HepG2 (cell line): ENCODE data around the gene DGKG. TPM values are rescaled to one million over a fixed set of nuclear protein-coding genes. Genes with fewer than 3 reads are reported as not detected.

Experiments
- ATAC-seq: fragments of 200-7000 bp; cut with Tn5 transposase; 3 replicates; pipeline ENCODE4 v1.9.1; 2020; ENCODE audit warnings: mild to moderate bottlenecking, moderate library complexity
- BruUV-seq: library from RNA; stranded (reverse); fragments of 400-500 nt; replicated peaks from 2 replicates; lab custom pipeline; 2021; lab: Mats Ljungman, UMichigan
- CTCF ChIA-PET: fragments of 300-600 bp; formaldehyde crosslinking; extraction: SDS; loops from one replicate; lab custom pipeline; 2021; ENCODE audit warnings: low total read pairs, inconsistent platforms, low intra/inter-chr PET ratio; lab: Yijun Ruan, JAX
- POLR2A ChIA-PET: fragments of 350-600 bp; sonication (Branson Sonifier 250); formaldehyde crosslinking; loops from one replicate; lab custom pipeline; 2020; ENCODE audit warnings: antibody characterized with exemption, inconsistent platforms; lab: Yijun Ruan, JAX
- DNase-seq: peaks from one replicate; pipeline ENCODE4 v3.0.0-alpha.2; 2015; ENCODE audit warnings: low spot score
- FAIRE-seq: peaks from 3 replicates; lab custom pipeline; 2011; peaks lifted over from hg19 to GRCh38; lab: Jason Lieb, UNC
- H2AFZ ChIP-seq: one replicate; pipeline ENCODE4 v1.6.1; 2011; ENCODE audit warnings: low read length, inconsistent platforms
- H3K27ac ChIP-seq: fragments of 300-600 bp; 3 replicates; pipeline ENCODE4 v1.8.0; 2011; ENCODE audit warnings: mixed run types, mild to moderate bottlenecking, mixed read lengths, low read length, inconsistent platforms; ENCODE audit not compliant: insufficient read depth; ENCODE audit errors: extremely low read length
- H3K27me3 ChIP-seq, 2 experiments: fragments of 200-600 bp in 1 of 2; 2 replicates in 1 of 2; 3 replicates in 1 of 2; pipeline versions ENCODE4 v1.6.0 to v1.8.0; 2011; ENCODE audit warnings: low read length in 2 of 2, mild to moderate bottlenecking in 2 of 2, moderate library complexity in 2 of 2, inconsistent platforms in 1 of 2; ENCODE audit not compliant: insufficient read depth in 2 of 2, control insufficient read depth in 1 of 2
- H3K36me3 ChIP-seq, 2 experiments: fragments of 200-600 bp in 1 of 2; replicated peaks in 1 of 2; 2 replicates in 1 of 2; 3 replicates in 1 of 2; pipeline versions ENCODE4 v1.5.1 to v1.8.0; 2011; ENCODE audit warnings: low read length in 2 of 2, inconsistent platforms in 1 of 2; ENCODE audit not compliant: insufficient read depth in 2 of 2, control insufficient read depth in 1 of 2
- H3K4me1 ChIP-seq: 2 replicates; pipeline ENCODE4 v1.5.1; 2012; ENCODE audit warnings: low read length, inconsistent platforms; ENCODE audit not compliant: insufficient read depth
- H3K4me2 ChIP-seq: 2 replicates; pipeline ENCODE4 v1.6.0; 2011; ENCODE audit warnings: low read depth, low read length, inconsistent platforms
- H3K4me3 ChIP-seq, 3 experiments: fragments of 200-600 bp in 1 of 3; sonication (generic), shearing (Covaris generic) in 1 of 3; replicated peaks in 1 of 3; 2 replicates each; pipeline ENCODE4 v1.5.1; 2011 to 2016; ENCODE audit warnings: low read length in 3 of 3, inconsistent platforms in 2 of 3, low read depth in 2 of 3, mild to moderate bottlenecking in 2 of 3, control low read depth in 1 of 3, mixed read lengths in 1 of 3; ENCODE audit not compliant: insufficient read depth in 1 of 3
- H3K79me2 ChIP-seq: one replicate; pipeline ENCODE4 v1.6.1; 2011; ENCODE audit warnings: low read length, inconsistent platforms; ENCODE audit not compliant: insufficient read depth
- H3K9ac ChIP-seq: 2 replicates; pipeline ENCODE4 v1.6.0; 2011; ENCODE audit warnings: mild to moderate bottlenecking, low read depth, low read length, inconsistent platforms; ENCODE audit not compliant: insufficient read depth
- H3K9me3 ChIP-seq: 2 replicates; pipeline ENCODE4 v1.5.1; 2012; ENCODE audit warnings: mild to moderate bottlenecking, low read length
- H4K20me1 ChIP-seq: 2 replicates; pipeline ENCODE4 v1.6.0; 2011; ENCODE audit warnings: inconsistent platforms, mild to moderate bottlenecking, low read length, moderate library complexity; ENCODE audit not compliant: insufficient read depth
- ARHGAP35 ChIP-seq: sonication (generic); formaldehyde crosslinking; IDR thresholded peaks from 2 replicates; pipeline ENCODE4 v1.9.0; 2022; ENCODE audit warnings: mild to moderate bottlenecking, inconsistent platforms, moderate library complexity, missing genetic modification reagents, borderline replicate concordance
- EP300 ChIP-seq, 3 experiments: sonication (generic) in 1 of 3; formaldehyde crosslinking in 1 of 3; IDR thresholded peaks; 2 replicates each; pipeline versions ENCODE4 v1.5.1 to v1.6.1; 2011 to 2020; ENCODE audit warnings: low read depth in 2 of 3, low read length in 2 of 3, borderline replicate concordance in 1 of 3, improper control_type of control experiment in 1 of 3, mild to moderate bottlenecking in 1 of 3, missing genetic modification reagents in 1 of 3, moderate library complexity in 1 of 3
- FOXA3 ChIP-seq: IDR thresholded peaks from 2 replicates; pipeline ENCODE4 v1.6.1; 2016; ENCODE audit warnings: missing genetic modification reagents, missing compliant biosample characterization
- KLF13 ChIP-seq: sonication (generic); formaldehyde crosslinking; IDR thresholded peaks from 2 replicates; pipeline ENCODE4 v1.4.0; 2020; ENCODE audit warnings: mild to moderate bottlenecking, missing genetic modification reagents
- KLF15 ChIP-seq: sonication (generic); formaldehyde crosslinking; IDR thresholded peaks from 2 replicates; pipeline ENCODE4 v1.8.1; 2023; ENCODE audit warnings: borderline replicate concordance, mild to moderate bottlenecking, inconsistent platforms, missing genetic modification reagents, mixed read lengths
- MXD4 ChIP-seq: IDR thresholded peaks from 2 replicates; pipeline ENCODE4 v1.6.1; 2016; ENCODE audit warnings: mild to moderate bottlenecking, missing biosample characterization, missing genetic modification reagents
- PRPF4 ChIP-seq: fragments of 200-400 bp; formaldehyde crosslinking; IDR thresholded peaks from 2 replicates; pipeline ENCODE4 v1.6.1; 2016; ENCODE audit warnings: low read length, low read depth; ENCODE audit not compliant: poor library complexity, severe bottlenecking
- RNF219 ChIP-seq: sonication (generic); formaldehyde crosslinking; IDR thresholded peaks from 2 replicates; pipeline ENCODE4 v1.5.0; 2020; ENCODE audit warnings: mild to moderate bottlenecking, missing genetic modification reagents
- TMF1 ChIP-seq: sonication (generic); formaldehyde crosslinking; IDR thresholded peaks from 2 replicates; pipeline ENCODE4 v1.8.1; 2022; ENCODE audit warnings: low read depth, missing genetic modification reagents
- U2AF2 ChIP-seq: fragments of 200-400 bp; formaldehyde crosslinking; IDR thresholded peaks from 2 replicates; pipeline ENCODE4 v1.6.1; 2017; ENCODE audit warnings: low read depth, mild to moderate bottlenecking, low read length
- ZIK1 ChIP-seq: sonication (generic); formaldehyde crosslinking; IDR thresholded peaks from 2 replicates; pipeline ENCODE4 v1.5.0; 2020; ENCODE audit warnings: mild to moderate bottlenecking, low read depth, missing genetic modification reagents, borderline replicate concordance
- ZNF251 ChIP-seq: sonication (generic); formaldehyde crosslinking; IDR thresholded peaks from 2 replicates; pipeline ENCODE4 v1.9.0; 2021; ENCODE audit warnings: mild to moderate bottlenecking, missing genetic modification reagents
- ZZZ3 ChIP-seq: sonication (generic); formaldehyde crosslinking; IDR thresholded peaks from 2 replicates; pipeline ENCODE4 v1.4.0; 2020; ENCODE audit warnings: missing genetic modification reagents, mild to moderate bottlenecking, borderline replicate concordance
- WGBS: methylation state at CpG from one replicate; pipeline ENCODE4 v1.1.6; 2017; ENCODE audit warnings: low lambda C conversion rate; 5-methylcytosine and 5-hydroxymethylcytosine counted together
- in situ Hi-C: cut with HindIII; loops from 2 replicates; pipeline ENCODE4 v1.10.0; 2017; ENCODE audit warnings: low pct_unique_long_range_greater_than_20kb; ENCODE audit not compliant: extremely low pct_ligation_motif_present
- intact Hi-C: fragments of 100-400 bp; cut with micrococcal nuclease; formaldehyde crosslinking; loops from one replicate; pipeline ENCODE4 v1.10.0; 2022; ENCODE audit not compliant: unreplicated experiment
- polyA plus RNA-seq, 8 experiments: library from polyadenylated mRNA; depleted of rRNA in 3 of 8; stranded (reverse) in 7 of 8; unstranded in 1 of 8; fragments of >200 nt; fragmentation: Illumina TruSeq in 4 of 8; extraction: Trizol in 4 of 8; gene quantifications; 2 replicates each; pipeline versions ENCODE4 v1.2.1 to v1.2.3, GENCODE V29; 2011 to 2016; ENCODE audit warnings: low read depth in 4 of 8, missing spikeins in 1 of 8, mixed read lengths in 1 of 8; ENCODE audit not compliant: insufficient read depth in 1 of 8
- total RNA-seq, 5 experiments: library from RNA; depleted of rRNA; stranded (reverse); fragments of >200 nt; fragmentation: Illumina TruSeq; extraction: Trizol; gene quantifications; 2 replicates each; pipeline ENCODE4 v1.2.3, GENCODE V29; 2016; ENCODE audit warnings: low read depth in 1 of 5

DGKG gene
- total and polyA plus RNA-seq, 2 of the 13 experiments (the other 11 are each of a cell fraction or from before 2014, with no cell fraction given) = 3.8 to 6.2 TPM

GRCh38 chr3:186283651-186284348, 78.2 kb downstream of the DGKG start:
- no peaks in the 10 kb centered on the region for H3K27me3 ChIP-seq
- in situ Hi-C loops = no loop called here
- no peak overlapping the region for H3K4me3 ChIP-seq
- TF ChIP-seq RNF219 (CRISPR knock-in tag) = no peak
- TF ChIP-seq ZIK1 (CRISPR knock-in tag) = no peak
- no peak for TF ChIP-seq EP300 (IDR thresholded peaks at IDR 0.05; ENCODE audit: low read depth in 2 of 2, low read length in 2 of 2)
- no peak for TF ChIP-seq EP300 (CRISPR knock-in tag; IDR thresholded peaks at IDR 0.05; ENCODE audit: borderline replicate concordance)
- no peak overlapping the region for H2AFZ ChIP-seq
- no TSS peak for BruUV-seq
- FAIRE-seq (no peak), DNase-seq (no peak), ATAC-seq (no peak)
- H3K27ac ChIP-seq = no peak overlapping the region
- ChIA-PET POLR2A (no interaction called here), CTCF (no interaction called here)
- intact Hi-C loops = no loop called here
- WGBS = 43% methylated on average over 6 of the region's 6 CpGs
- no peaks in the 10 kb centered on the region for H3K9me3 ChIP-seq
- H4K20me1 ChIP-seq = no peaks in the 10 kb centered on the region
- H3K4me2 ChIP-seq = no peak overlapping the region
- no peak overlapping the region for H3K9ac ChIP-seq
- no peaks in the 10 kb centered on the region for H3K4me1 ChIP-seq
- H3K36me3 ChIP-seq = no peaks in the 10 kb centered on the region
- H3K79me2 ChIP-seq = no peaks in the 10 kb centered on the region

- H3K27me3 ChIP-seq = no peaks in the 10 kb centered on the region
- in situ Hi-C loops = no loop called here
- ChIA-PET CTCF (no interaction called here), POLR2A (no interaction called here)
- ATAC-seq (no peak), DNase-seq (no peak), FAIRE-seq (no peak)
- no peak overlapping the region for H3K4me2 ChIP-seq
- H3K9me3 ChIP-seq = no peaks in the 10 kb centered on the region
- no TSS peak for BruUV-seq
- H3K27ac ChIP-seq = no peak overlapping the region
- intact Hi-C loops = no loop called here
- no peak overlapping the region for H3K9ac ChIP-seq
- H2AFZ ChIP-seq = no peak overlapping the region
- H3K36me3 ChIP-seq = no peaks in the 10 kb centered on the region
- H3K79me2 ChIP-seq = no peaks in the 10 kb centered on the region
- no peaks in the 10 kb centered on the region for H4K20me1 ChIP-seq
- no peak overlapping the region for H3K4me3 ChIP-seq
- H3K4me1 ChIP-seq = no peaks in the 10 kb centered on the region
- WGBS = 51% methylated on average over 8 of the region's 8 CpGs
- TF ChIP-seq U2AF2 (no peak), ZZZ3 (CRISPR knock-in tag) (no peak), ARHGAP35 (CRISPR knock-in tag) (no peak), KLF15 (CRISPR knock-in tag) (no peak), KLF13 (CRISPR knock-in tag) (no peak), TMF1 (CRISPR knock-in tag) (no peak), MXD4 (CRISPR knock-in tag) (no peak), PRPF4 (no peak), ZNF251 (CRISPR knock-in tag) (no peak), FOXA3 (no peak)
Observed at GRCh38 chr3:186283096-186283495, 78.9 kb downstream of the DGKG start.
